Inflammatory macrophage (primary cell): ENCODE measurements around the gene TIGD3.

Experiments
- DNase-seq, 2 donors: peaks; one replicate each; pipeline ENCODE4 v3.0.0-alpha.2; 2020 to 2022

TIGD3 gene

GRCh38 chr11:65373839-65374580, 19.5 kb downstream of the TIGD3 start:
- DNase-seq: no peak

- no peak for DNase-seq
These were observed 20.5 kb downstream of the TIGD3 start for GRCh38 chr11:65375012-65375411.

DNA sequence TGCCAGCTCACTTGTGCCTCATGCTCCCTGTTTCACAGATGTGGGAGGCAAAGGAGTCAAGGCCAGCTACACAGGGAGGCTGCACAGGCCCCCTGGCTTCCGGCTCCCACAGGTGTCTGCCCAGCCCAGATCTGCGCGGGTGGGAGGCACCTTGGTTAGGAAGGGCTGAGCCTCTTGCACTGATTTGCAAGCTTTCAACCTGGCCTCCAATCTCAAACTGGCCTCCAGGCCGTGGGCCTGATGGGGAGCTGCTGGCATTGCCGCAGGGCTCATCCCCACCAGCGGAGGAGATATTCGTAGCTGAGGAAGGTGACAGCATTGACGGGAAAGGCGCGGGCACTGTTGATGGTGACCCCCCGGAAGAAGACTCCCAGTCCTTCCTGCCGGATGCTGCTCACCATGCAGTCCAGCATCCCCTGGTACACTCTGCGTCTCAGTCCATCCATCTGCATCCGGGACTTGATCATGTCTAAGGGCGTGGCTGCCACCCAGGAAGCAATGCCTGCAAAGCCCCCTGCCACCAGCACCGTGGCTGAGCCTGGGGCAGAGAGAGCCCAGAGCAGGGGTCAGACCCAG, 21.7 kb downstream of the TIGD3 start:
- no peak for DNase-seq

GRCh38 chr11:65377036-65377435, 22.5 kb downstream of the TIGD3 start:
- DNase-seq: no peak

- DNase-seq: no peak
These were observed 23.2 kb downstream of the TIGD3 start for GRCh38 chr11:65377777-65378176.

DNA sequence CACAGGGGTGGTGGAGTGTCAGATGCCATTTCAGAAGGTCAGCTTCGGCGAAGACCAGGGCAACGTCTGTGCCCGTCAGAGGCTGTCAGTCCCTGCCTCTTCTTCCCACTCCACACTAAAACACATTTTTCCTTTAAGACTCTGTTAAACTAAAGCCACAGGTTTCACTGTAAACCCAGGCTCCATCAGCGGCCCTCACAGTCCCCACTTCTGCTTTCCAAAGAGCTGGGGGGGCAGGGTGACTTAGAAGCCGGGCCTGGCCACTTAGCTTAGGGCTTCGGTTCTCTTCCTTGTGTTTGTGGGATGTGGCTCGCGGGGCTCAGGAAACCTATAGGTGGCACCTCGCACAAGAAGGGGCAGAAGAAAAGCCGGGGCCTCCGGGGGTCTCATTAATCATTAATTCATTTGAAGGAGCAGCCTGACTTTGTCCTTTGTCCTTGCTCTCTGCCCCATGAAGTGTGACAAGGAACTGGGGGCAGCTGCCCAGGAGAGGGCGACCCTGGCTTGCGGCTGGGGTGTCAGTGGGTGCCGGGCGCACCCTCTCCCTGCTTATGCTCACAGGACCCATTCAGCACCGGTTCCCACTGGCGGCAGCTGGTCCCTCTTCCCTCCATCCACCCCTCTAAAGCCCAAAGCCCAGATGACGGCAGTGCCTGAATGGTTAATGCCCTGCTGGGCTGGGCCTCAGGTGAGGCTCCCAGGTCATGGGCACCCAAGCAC, 23.8 kb downstream of the TIGD3 start:
- peak; percentile 56 to 65 for DNase-seq

- no peak for DNase-seq
These were observed 24.5 kb downstream of the TIGD3 start for GRCh38 chr11:65378928-65379638.

DNA sequence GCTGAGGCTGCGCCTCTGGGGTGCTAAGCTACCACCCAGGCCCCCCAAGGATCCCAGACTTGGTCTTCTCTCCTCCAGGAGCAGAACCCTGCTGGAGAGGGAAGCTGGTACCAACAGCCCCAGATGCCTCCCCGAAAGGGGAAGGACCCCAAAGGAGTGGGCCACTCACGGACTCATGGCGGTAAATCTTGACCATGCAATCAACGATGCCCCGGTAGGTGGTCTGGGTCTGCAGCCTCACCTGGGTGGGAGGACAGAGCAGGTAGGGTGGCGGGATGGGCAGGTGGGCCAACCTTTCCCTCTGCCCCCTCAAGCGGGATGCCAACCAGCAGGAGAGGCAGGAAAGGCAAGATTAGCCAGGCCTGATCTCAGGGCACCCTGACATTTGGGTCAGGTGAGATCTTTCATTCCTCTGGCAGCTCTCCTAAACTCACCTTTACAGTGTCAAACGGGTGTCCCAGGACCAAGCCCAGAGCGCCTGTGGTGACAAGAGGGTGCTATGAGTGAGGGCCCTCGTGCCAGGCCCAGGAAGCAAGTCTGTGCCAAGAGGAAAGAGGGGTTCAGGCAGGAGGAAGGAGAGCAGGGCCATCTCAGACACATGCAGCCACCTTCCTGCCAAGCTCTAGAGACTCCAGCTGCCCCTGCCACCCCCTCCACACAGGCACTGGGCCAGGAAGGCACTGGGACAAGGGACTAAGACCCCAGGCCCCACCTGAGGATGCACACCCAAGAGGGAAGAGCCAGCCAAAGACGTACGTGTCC, 25.3 kb downstream of the TIGD3 start:
- no peak for DNase-seq

GRCh38 chr11:65380460-65381119, 26.0 kb downstream of the TIGD3 start:
- no peak for DNase-seq

DNA sequence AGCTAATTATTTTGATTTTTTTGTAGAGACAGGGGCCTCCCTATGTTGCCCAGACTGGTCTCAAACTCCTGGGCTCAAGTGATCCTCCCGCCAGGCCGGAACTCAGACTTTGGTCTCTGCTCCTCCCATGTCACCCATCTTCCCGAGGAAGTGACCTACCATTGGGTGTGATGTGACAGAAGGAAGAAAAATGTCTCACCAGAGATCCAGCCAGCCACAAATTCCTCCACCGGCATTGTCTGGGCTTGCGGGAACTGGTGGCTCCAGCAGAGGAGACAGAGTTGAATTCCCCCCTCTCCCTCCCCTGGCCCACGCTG, 27.1 kb downstream of the TIGD3 start:
- peak; percentile 67 to 74 for DNase-seq

DNA sequence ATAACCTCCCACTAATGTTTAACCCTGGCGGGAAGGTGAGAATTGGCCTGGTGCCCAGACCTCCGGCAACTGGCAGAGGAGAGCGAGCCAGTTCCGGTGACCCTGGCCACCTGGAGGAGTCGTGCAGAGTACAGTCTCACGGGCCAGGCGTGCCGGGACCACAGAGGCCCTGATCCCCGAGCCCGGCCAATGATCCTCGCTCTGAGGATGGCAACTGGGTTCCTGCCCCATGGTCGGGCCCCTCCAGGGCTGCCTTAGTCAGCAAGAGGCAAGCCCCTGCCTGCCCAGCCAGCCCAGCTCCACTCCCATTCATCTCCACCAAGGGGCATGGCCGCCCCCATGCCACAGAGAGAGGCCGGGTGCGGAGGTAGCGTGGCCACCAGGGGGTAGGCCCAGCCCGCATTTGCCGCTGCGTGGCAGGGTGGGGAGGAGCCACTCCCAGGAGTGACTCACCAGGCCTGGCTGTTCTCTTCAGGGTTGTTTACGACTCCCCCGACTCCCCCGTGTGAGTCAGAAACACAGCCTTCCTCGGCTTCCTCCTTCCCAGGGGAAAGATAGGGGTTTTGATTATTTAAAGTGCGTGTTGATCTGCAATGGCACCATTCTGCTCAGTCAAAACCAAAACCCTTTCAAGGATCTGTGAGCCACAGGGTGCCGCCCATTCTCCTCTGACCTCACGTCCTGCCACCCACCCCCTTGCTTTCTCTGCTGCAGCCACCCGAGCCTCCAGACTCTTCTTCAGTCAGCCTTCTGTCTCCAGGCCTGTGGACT, 27.7 kb downstream of the TIGD3 start, which contains the start of gene SLC25A45:
TSS of gene SLC25A45 (minus strand) at position 614 of the 771 bp plus-strand sequence. CDS start 695 bp downstream, outside the sequence.
- DNase-seq: peak; percentile 92 to 94

GRCh38 chr11:65382804-65383368, 28.3 kb downstream of the TIGD3 start:
- no peak for DNase-seq

GRCh38 chr11:65383778-65384177, 29.2 kb downstream of the TIGD3 start:
- DNase-seq: no peak

DNA sequence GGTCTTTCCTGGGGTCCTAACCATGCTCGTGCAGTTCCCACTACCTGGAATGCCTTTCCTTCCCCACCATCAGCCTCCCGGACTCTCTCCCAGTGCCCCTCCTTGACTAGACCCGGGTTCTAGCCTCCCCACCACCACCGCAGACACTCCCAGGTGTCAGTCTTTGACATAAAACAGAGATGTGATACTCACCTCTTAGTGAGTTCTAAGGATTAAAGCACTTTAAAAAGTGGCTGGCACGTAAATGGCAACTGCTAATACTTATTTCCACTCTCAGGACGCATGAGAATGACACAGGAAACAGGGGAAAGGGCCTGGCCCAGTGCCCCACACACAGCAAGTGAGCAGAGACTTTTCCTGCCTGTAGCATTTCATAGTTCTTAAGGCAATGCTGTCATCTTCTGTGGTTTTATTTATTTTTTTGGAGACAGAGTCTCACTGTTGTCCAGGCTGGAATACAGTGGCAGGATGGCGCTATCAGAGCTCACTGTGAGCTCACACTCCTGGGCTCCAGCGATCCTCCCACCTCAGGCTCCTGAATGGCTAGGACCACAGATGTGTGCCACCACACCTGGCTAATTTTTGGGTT, 29.8 kb downstream of the TIGD3 start:
- peak in 1 of 2 donors; percentile 13 for DNase-seq

- peak; percentile 90 to 94 for DNase-seq
These were observed 32.0 kb downstream of the TIGD3 start, which contains the start of gene FRMD8 for GRCh38 chr11:65386307-65387140. Gene FRMD8, plus strand, starts transcription at chr11:65386637. Its CDS starts 400 bp downstream, at chr11:65387037.

DNA sequence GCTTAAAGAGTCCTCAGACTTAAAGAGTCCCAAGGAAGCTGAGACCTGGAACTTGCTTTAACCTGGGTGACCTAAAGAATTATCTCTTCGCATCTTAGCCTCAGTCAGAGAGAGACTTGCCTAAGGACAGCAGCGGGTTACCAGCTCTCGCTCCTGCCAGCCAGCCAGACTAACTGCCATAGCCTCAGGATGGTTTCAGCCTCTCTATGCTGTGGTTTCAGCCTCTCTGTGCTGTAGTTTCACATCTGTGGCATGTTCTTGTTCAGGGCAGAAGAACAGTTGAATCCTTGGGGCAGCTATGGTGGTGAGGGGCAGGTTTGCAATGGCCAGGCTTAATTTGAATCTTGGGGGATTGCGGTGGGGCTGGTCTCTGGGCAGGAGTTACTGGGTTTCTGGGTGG, 34.2 kb downstream of the TIGD3 start:
- no peak for DNase-seq

DNA sequence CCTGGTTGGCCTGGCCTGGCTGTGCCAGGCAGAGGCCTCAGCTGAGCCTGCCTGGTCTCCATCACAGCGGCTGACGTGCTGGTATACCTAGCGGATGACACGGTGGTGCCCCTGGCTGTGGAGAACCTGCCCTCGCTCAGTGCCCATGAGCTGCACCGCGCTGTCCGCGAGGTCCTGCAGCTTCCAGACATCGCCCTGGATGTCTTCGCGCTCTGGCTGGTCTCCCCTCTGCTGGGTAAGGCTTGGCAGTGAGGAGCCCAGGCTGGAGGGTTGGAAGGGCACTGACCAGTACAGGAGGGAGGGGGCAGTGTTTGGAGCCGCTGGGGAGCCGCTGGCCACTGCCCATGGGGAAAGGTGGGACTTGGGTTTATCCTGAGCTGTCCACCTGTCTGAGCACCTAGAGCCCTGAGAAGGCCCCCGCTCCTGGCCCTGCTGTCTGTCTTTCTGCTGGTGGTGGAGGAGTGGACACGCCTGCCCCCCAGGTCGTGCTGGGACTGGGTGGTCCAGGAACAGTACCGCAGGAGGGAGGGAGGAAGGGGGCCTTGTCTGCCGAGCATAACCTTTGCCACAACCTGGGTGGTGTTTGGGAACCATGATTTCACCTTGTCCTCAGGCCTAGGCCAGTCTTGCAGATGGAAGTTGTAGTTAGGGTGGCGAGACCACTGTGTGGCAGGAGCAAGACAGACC, 34.9 kb downstream of the TIGD3 start:
- no peak for DNase-seq

GRCh38 chr11:65390099-65390941, 35.8 kb downstream of the TIGD3 start:
- DNase-seq: no peak
